Thyroid gland (tissue), 4 donors: ENCODE results near the gene APLP2.

Experiments
- CTCF ChIP-seq, 6 experiments: fragments of 200-600 bp in 3 of 6; fragments of 450-650 bp in 3 of 6; sonication (generic) in 3 of 6; IDR thresholded peaks; one replicate each; pipeline ENCODE4 v1.5.1; 2016 to 2019; ENCODE audit warnings: antibody characterized with exemption in 6 of 6, mild to moderate bottlenecking in 2 of 6, inconsistent platforms in 1 of 6, moderate library complexity in 1 of 6
- POLR2A ChIP-seq, 2 donors: fragments of 450-650 bp; IDR thresholded peaks; one replicate each; pipeline ENCODE4 v1.6.1; 2017; ENCODE audit warnings: antibody characterized with exemption in 2 of 2, mild to moderate bottlenecking in 2 of 2, moderate library complexity in 1 of 2

- no peak for TF ChIP-seq CTCF (IDR thresholded peaks at IDR 0.05)
- TF ChIP-seq POLR2A (IDR thresholded peaks at IDR 0.05), result no peak
Observed at GRCh38 chr11:130171534-130171933, 101.8 kb downstream of the APLP2 start.
